NCI-H226 (cell line): ENCODE measurements around the gene SPATA45.
A peak's percentile ranks its signal among the peaks of the same experiment; 100 is the strongest.
"Not testable (repeated sequence)": the region's sequence is repeated elsewhere in the genome, so short reads cannot be mapped to it uniquely, and the experiment has no call there.

Experiments
- DNase-seq: peaks from one replicate; pipeline ENCODE4 v3.0.0-alpha.2; 2015

SPATA45 gene

GRCh38 chr1:212847549-212847948, at the start of gene SPATA45:
Gene SPATA45, minus strand, starts transcription at chr1:212847649. Its CDS starts 11,500 bp downstream, at chr1:212836149.
- DNase-seq = no peak

- no peak for DNase-seq
Observed at GRCh38 chr1:212892108-212892507, 44.7 kb upstream of the SPATA45 start.

GRCh38 chr1:212884592-212884991, 37.1 kb upstream of the SPATA45 start:
- DNase-seq = no peak

GRCh38 chr1:212879947-212880690, 32.7 kb upstream of the SPATA45 start:
- DNase-seq = no peak

- DNase-seq = no peak
Observed at GRCh38 chr1:212878418-212878817, 31.0 kb upstream of the SPATA45 start.

GRCh38 chr1:212873518-212873917, 26.1 kb upstream of the SPATA45 start:
- no peak for DNase-seq

- no peak for DNase-seq
Observed at GRCh38 chr1:212871976-212872375, 24.5 kb upstream of the SPATA45 start.

GRCh38 chr1:212867192-212867591, 19.7 kb upstream of the SPATA45 start:
- DNase-seq = no peak

GRCh38 chr1:212864201-212864600, 16.8 kb upstream of the SPATA45 start:
- DNase-seq = no peak

- not testable (repeated sequence) for DNase-seq
Observed at GRCh38 chr1:212863345-212863744, 15.9 kb upstream of the SPATA45 start.

GRCh38 chr1:212862111-212862690, 14.8 kb upstream of the SPATA45 start:
- no peak for DNase-seq

GRCh38 chr1:212860713-212861581, 13.5 kb upstream of the SPATA45 start:
- no peak for DNase-seq

GRCh38 chr1:212858461-212859265, 11.2 kb upstream of the SPATA45 start:
- DNase-seq = no peak

- peak; percentile 91 for DNase-seq
Observed at GRCh38 chr1:212857992-212858460, 10.6 kb upstream of the SPATA45 start, which contains the start of gene FLVCR1. Gene FLVCR1, plus strand, starts transcription at chr1:212858275. Its CDS starts 178 bp downstream, at chr1:212858453.

GRCh38 chr1:212856755-212857154, 9.3 kb upstream of the SPATA45 start:
- DNase-seq = no peak

- no peak for DNase-seq
Observed at GRCh38 chr1:212853658-212854057, 6.2 kb upstream of the SPATA45 start.

- no peak for DNase-seq
Observed at GRCh38 chr1:212852105-212852688, 4.7 kb upstream of the SPATA45 start.

GRCh38 chr1:212844521-212844920, 2.9 kb downstream of the SPATA45 start:
- not testable (repeated sequence) for DNase-seq

- DNase-seq = no peak
Observed at GRCh38 chr1:212838145-212838544, 9.3 kb downstream of the SPATA45 start.

GRCh38 chr1:212833211-212834207, 13.9 kb downstream of the SPATA45 start:
- DNase-seq = not testable (repeated sequence)

- no peak for DNase-seq
Observed at GRCh38 chr1:212828395-212828794, 19.1 kb downstream of the SPATA45 start.
